Stomach (tissue), 4 donors: ENCODE data around the gene VWF.

Experiments used
- EP300 ChIP-seq: sonication (generic); formaldehyde crosslinking; IDR thresholded peaks from one replicate; pipeline ENCODE4 v1.6.1; 2017; ENCODE audit warnings: antibody characterized with exemption
- POLR2A ChIP-seq, 4 donors: fragments of 450-650 bp; IDR thresholded peaks; one replicate each; pipeline ENCODE4 v1.6.1; 2016; ENCODE audit warnings: antibody characterized with exemption in 4 of 4, control low read depth in 2 of 4, mild to moderate bottlenecking in 1 of 4, moderate library complexity in 1 of 4
- POLR2AphosphoS5 ChIP-seq, 3 donors: sonication (generic); formaldehyde crosslinking; IDR thresholded peaks; one replicate each; pipeline ENCODE4 v1.6.1; 2016; ENCODE audit warnings: antibody characterized with exemption in 3 of 3
- TF ChIP-seq, protein P1 (sequence below), 7 experiments: fragments of 450-650 bp in 4 of 7; fragments of 200-600 bp in 3 of 7; sonication (generic) in 3 of 7; IDR thresholded peaks; one replicate each; pipeline ENCODE4 v1.5.1; 2016 to 2019; ENCODE audit warnings: antibody characterized with exemption in 7 of 7, control low read depth in 2 of 7, mild to moderate bottlenecking in 1 of 7

DNA sequence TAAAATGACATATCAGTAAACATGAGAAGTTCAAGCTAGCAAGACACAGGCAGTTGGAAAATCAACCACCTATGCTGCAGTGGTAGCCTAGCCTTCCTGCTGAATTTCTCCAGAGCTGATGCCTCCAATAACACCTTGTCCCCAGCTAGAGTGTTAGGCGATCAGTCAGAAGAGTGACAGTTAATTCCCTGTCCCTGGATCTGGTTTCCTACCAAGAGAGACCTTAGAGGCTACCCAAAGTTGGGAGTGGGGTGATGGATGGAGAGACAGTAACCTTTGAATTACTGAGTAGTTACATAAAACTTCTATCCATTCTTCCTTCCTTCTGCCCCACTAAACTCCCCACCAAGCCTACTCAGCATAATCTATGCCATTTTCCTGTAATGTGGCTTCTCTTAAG lies 177.5 kb downstream of the VWF start:
- TF ChIP-seq, protein P1, sequence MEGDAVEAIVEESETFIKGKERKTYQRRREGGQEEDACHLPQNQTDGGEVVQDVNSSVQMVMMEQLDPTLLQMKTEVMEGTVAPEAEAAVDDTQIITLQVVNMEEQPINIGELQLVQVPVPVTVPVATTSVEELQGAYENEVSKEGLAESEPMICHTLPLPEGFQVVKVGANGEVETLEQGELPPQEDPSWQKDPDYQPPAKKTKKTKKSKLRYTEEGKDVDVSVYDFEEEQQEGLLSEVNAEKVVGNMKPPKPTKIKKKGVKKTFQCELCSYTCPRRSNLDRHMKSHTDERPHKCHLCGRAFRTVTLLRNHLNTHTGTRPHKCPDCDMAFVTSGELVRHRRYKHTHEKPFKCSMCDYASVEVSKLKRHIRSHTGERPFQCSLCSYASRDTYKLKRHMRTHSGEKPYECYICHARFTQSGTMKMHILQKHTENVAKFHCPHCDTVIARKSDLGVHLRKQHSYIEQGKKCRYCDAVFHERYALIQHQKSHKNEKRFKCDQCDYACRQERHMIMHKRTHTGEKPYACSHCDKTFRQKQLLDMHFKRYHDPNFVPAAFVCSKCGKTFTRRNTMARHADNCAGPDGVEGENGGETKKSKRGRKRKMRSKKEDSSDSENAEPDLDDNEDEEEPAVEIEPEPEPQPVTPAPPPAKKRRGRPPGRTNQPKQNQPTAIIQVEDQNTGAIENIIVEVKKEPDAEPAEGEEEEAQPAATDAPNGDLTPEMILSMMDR (IDR thresholded peaks at IDR 0.05): no peak
- no peak for TF ChIP-seq POLR2AphosphoS5 (IDR thresholded peaks at IDR 0.05)
- TF ChIP-seq POLR2A (IDR thresholded peaks at IDR 0.05): no peak
- TF ChIP-seq EP300: no peak
